Measurements from ENCODE around the gene STAG1. TPM values are rescaled to one million over a fixed set of nuclear protein-coding genes. Genes with fewer than 3 reads are reported as not detected.
A peak's percentile ranks its signal among the peaks of the same experiment; 100 is the strongest.

Gene STAG1
- total and polyA plus RNA-seq, 9 of the 15 experiments (the other 6 are each of a cell fraction or from before 2014, with no cell fraction given), result 2.7 to 17.7 (median 8.8) TPM

DNA sequence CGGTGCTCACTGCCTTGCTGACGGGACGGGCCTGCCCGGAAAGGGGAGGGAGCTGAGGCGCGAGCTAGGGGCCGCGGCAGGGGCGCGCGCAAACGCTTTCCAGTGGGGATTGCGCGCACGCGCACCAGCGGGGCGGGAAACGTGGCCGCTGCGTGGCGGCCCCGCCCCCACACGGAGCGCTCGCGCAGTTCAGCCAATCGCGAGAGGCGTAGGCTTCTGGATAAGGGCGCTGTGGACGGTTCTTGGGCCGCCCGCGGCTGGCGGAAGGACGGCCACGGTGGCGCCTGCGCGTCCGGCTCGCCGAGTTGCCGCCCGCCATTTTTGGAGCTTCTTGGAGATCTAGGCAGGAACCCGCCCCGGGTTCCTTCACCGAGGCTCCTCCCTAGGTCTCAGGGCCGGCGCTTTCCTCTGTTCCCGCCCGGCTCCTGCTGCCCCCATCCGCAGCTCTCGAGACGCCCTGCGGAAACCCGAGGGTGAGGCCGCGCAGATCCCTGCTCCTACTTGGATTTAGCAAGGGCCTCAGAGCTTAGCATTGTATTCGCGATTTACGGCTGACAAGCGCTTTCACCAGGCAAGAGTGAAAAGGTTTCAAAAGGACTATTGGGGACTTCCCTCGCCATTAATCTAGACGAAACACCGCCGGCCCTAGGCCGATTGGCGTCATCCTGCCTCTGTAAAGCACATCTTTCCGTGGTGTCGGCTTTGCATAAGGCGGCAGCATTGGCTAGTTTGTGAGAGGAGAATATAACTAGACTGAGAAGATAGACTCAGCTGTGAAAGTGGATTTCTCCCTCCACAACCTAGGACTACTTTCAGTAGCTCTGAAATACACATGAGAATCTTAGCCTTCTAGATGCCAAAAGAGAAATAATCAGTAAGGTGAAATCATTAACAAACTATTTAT, 496 bp upstream of the STAG1 start (continued):
- TF ChIP-seq ZNF717 (CRISPR knock-in tag; IDR thresholded peaks at IDR 0.05), result no peak
- no peak for TF ChIP-seq ZNF699 (CRISPR knock-in tag; IDR thresholded peaks at IDR 0.05; ENCODE audit: insufficient replicate concordance)
- no peak for TF ChIP-seq PRPF4 (IDR thresholded peaks at IDR 0.05; ENCODE audit: insufficient read depth, low read depth, low read length, poor library complexity, severe bottlenecking)
- TF ChIP-seq PHF8 (IDR thresholded peaks at IDR 0.05; ENCODE audit: borderline replicate concordance, low read length), result peak; percentile 81
- TF ChIP-seq E2F6 (IDR thresholded peaks at IDR 0.05; ENCODE audit: borderline replicate concordance in 1 of 2, extremely low read depth in 1 of 2, insufficient read depth in 1 of 2, insufficient read length in 1 of 2, low read depth in 1 of 2, low read length in 1 of 2, poor library complexity in 1 of 2, severe bottlenecking in 1 of 2), result peak; percentile 83 to 89
- no peak for TF ChIP-seq KLF13 (tag; IDR thresholded peaks at IDR 0.05; ENCODE audit: borderline replicate concordance, low read depth)
- no peak for TF ChIP-seq RHOXF2B (CRISPR knock-in tag; conservative IDR thresholded peaks at IDR 0.05)
- TF ChIP-seq ZNF274 (IDR thresholded peaks at IDR 0.05; ENCODE audit: borderline replicate concordance, low read depth, low read length), result no peak
- TF ChIP-seq PHF20 (IDR thresholded peaks at IDR 0.05; ENCODE audit: partially characterized antibody), result peak; percentile 29
- TF ChIP-seq TRIM24 (IDR thresholded peaks at IDR 0.05), result no peak
- no peak for TF ChIP-seq NELFE (IDR thresholded peaks at IDR 0.05; ENCODE audit: insufficient read depth, insufficient read length)
- TF ChIP-seq MEF2D (tag; conservative IDR thresholded peaks at IDR 0.05; ENCODE audit: low read depth), result no peak
- peak; percentile 51; the same call in 1 of the 2 replicates for TF ChIP-seq THAP12 (CRISPR knock-in tag; IDR thresholded peaks at IDR 0.05)
- TF ChIP-seq ZBTB49 (CRISPR knock-in tag; IDR thresholded peaks at IDR 0.05; ENCODE audit: borderline replicate concordance), result no peak
- TF ChIP-seq NUFIP1 (IDR thresholded peaks at IDR 0.05; ENCODE audit: partially characterized antibody), result no peak
- TF ChIP-seq, protein P1, sequence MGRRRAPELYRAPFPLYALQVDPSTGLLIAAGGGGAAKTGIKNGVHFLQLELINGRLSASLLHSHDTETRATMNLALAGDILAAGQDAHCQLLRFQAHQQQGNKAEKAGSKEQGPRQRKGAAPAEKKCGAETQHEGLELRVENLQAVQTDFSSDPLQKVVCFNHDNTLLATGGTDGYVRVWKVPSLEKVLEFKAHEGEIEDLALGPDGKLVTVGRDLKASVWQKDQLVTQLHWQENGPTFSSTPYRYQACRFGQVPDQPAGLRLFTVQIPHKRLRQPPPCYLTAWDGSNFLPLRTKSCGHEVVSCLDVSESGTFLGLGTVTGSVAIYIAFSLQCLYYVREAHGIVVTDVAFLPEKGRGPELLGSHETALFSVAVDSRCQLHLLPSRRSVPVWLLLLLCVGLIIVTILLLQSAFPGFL (CRISPR knock-in tag; IDR thresholded peaks at IDR 0.05), result no peak
- TF ChIP-seq ZNF263 (CRISPR knock-in tag; IDR thresholded peaks at IDR 0.05; ENCODE audit: borderline replicate concordance), result no peak
- TF ChIP-seq KDM5B (IDR thresholded peaks at IDR 0.05; ENCODE audit: insufficient replicate concordance, low read depth, low read length), result peak; percentile 72
- TF ChIP-seq MTF1 (CRISPR knock-in tag; IDR thresholded peaks at IDR 0.05; ENCODE audit: borderline replicate concordance), result no peak
- TF ChIP-seq ZFP1 (CRISPR knock-in tag; IDR thresholded peaks at IDR 0.05), result no peak

All from K562 (cell line).